GM12878 (cell line): ENCODE measurements around the gene BBS4. TPM values are rescaled to one million over a fixed set of nuclear protein-coding genes. Genes with fewer than 3 reads are reported as not detected.

Experiments used
- ATAC-seq: fragments of 200-7000 bp; cut with Tn5 transposase; 3 replicates; pipeline ENCODE4 v1.9.1; 2020; ENCODE audit warnings: mild to moderate bottlenecking, moderate library complexity
- BruUV-seq: library from RNA; stranded (reverse); fragments of 400-500 nt; replicated peaks from 2 replicates; lab custom pipeline; 2021; lab: Mats Ljungman, UMichigan
- CTCF ChIA-PET: fragments of 300-600 bp; sonication (Branson Sonifier 250); formaldehyde crosslinking; extraction: SDS; loops from one replicate; lab custom pipeline; 2021; ENCODE audit warnings: inconsistent platforms; lab: Yijun Ruan, JAX
- POLR2A ChIA-PET: fragments of 350-600 bp; formaldehyde crosslinking; extraction: SDS; loops from one replicate; lab custom pipeline; 2021; ENCODE audit warnings: inconsistent platforms; lab: Charles Lee
- RAD21 ChIA-PET: fragments of 300-600 bp; sonication (Branson Sonifier 250); formaldehyde crosslinking; loops from one replicate; lab custom pipeline; 2023; ENCODE audit warnings: antibody characterized with exemption; ENCODE audit not compliant: unreplicated experiment; lab: Charles Lee
- SMC1A ChIA-PET: fragments of 300-600 bp; sonication (Branson Sonifier 250); formaldehyde crosslinking; loops from one replicate; lab custom pipeline; 2023; ENCODE audit not compliant: unreplicated experiment, uncharacterized antibody; lab: Charles Lee
- DNase-seq: peaks from one replicate; pipeline ENCODE4 v3.0.0-alpha.2; 2011; ENCODE audit warnings: low read depth, low spot score
- FAIRE-seq: peaks from 3 replicates; lab custom pipeline; 2011; peaks lifted over from hg19 to GRCh38; lab: Jason Lieb, UNC
- H2AFZ ChIP-seq: 2 replicates; pipeline ENCODE4 v1.6.0; 2011; ENCODE audit warnings: low read depth, low read length, control low read depth; ENCODE audit not compliant: control insufficient read depth
- H3K27ac ChIP-seq: 2 replicates; pipeline ENCODE4 v1.5.1; 2011; ENCODE audit warnings: control low read depth; ENCODE audit not compliant: control insufficient read depth, insufficient read depth
- H3K27me3 ChIP-seq, 2 experiments: replicated peaks in 1 of 2; 2 replicates each; pipeline versions ENCODE4 v1.6.0 to v1.6.1; 2011; ENCODE audit warnings: low read length in 1 of 2; ENCODE audit not compliant: control insufficient read depth in 2 of 2, insufficient read depth in 2 of 2
- H3K36me3 ChIP-seq, 2 experiments: 2 replicates each; pipeline ENCODE4 v1.5.1; 2011; ENCODE audit warnings: low read length in 1 of 2; ENCODE audit not compliant: control insufficient read depth in 2 of 2, insufficient read depth in 2 of 2
- H3K4me1 ChIP-seq: 2 replicates; pipeline ENCODE4 v1.6.1; 2011; ENCODE audit warnings: mild to moderate bottlenecking, low read length, moderate library complexity, mixed read lengths; ENCODE audit not compliant: control insufficient read depth, insufficient read depth
- H3K4me2 ChIP-seq: 2 replicates; pipeline ENCODE4 v1.6.0; 2011; ENCODE audit warnings: control low read depth; ENCODE audit not compliant: control insufficient read depth, insufficient read depth
- H3K4me3 ChIP-seq: fragments of 200-600 bp; sonication (generic); 2 replicates; pipeline ENCODE4 v1.5.1; 2016
- H3K79me2 ChIP-seq: 2 replicates; pipeline ENCODE4 v1.6.0; 2011; ENCODE audit warnings: low read length; ENCODE audit not compliant: control insufficient read depth, insufficient read depth
- H3K9ac ChIP-seq: 2 replicates; pipeline ENCODE4 v1.8.0; 2011; ENCODE audit warnings: low read length, control low read depth, mixed read lengths; ENCODE audit not compliant: control insufficient read depth, insufficient read depth
- H3K9me3 ChIP-seq: replicated peaks from 3 replicates; pipeline ENCODE4 v1.5.1; 2011; ENCODE audit warnings: mild to moderate bottlenecking, low read length; ENCODE audit not compliant: control insufficient read depth, insufficient read depth
- H4K20me1 ChIP-seq: 2 replicates; pipeline ENCODE4 v1.6.0; 2011; ENCODE audit not compliant: control insufficient read depth, insufficient read depth
- KLF5 ChIP-seq: fragments of 450-650 bp; IDR thresholded peaks from 2 replicates; pipeline ENCODE4 v1.6.1; 2014; ENCODE audit warnings: mild to moderate bottlenecking; ENCODE audit not compliant: partially characterized antibody
- NFXL1 ChIP-seq: fragments of 450-650 bp; IDR thresholded peaks from 2 replicates; pipeline ENCODE4 v1.6.1; 2017; ENCODE audit warnings: antibody characterized with exemption, mild to moderate bottlenecking, borderline replicate concordance
- PAX5 ChIP-seq: IDR thresholded peaks from 2 replicates; pipeline ENCODE4 v1.6.1; 2011; ENCODE audit warnings: low read depth, low read length, borderline replicate concordance
- SREBF2 ChIP-seq: IDR thresholded peaks from 2 replicates; pipeline ENCODE4 v1.6.1; 2012; ENCODE audit warnings: mild to moderate bottlenecking, low read length
- TARDBP ChIP-seq: IDR thresholded peaks from 2 replicates; pipeline ENCODE4 v1.6.1; 2016; ENCODE audit warnings: borderline replicate concordance
- TCF12 ChIP-seq: IDR thresholded peaks from 2 replicates; pipeline ENCODE4 v1.6.1; 2011; ENCODE audit warnings: low read depth, mild to moderate bottlenecking, low read length
- TCF3 ChIP-seq: IDR thresholded peaks from 2 replicates; pipeline ENCODE4 v1.6.1; 2012; ENCODE audit warnings: low read depth, mild to moderate bottlenecking, low read length, borderline replicate concordance; ENCODE audit not compliant: insufficient read depth
- ZBED1 ChIP-seq: IDR thresholded peaks from 2 replicates; pipeline ENCODE4 v1.6.1; 2016; ENCODE audit warnings: borderline replicate concordance
- WGBS: methylation state at CpG from one replicate; pipeline ENCODE4 v1.1.6; 2016; ENCODE audit warnings: low lambda C conversion rate; ENCODE audit not compliant: insufficient replicate concordance, insufficient coverage; ENCODE audit errors: missing lambda C conversion rate; 5-methylcytosine and 5-hydroxymethylcytosine counted together
- in situ Hi-C: fragments of 300-500 bp; cut with MboI; formaldehyde crosslinking; loops from 9 replicates; pipeline ENCODE4 v1.14.3; 2018; ENCODE audit warnings: mixed read lengths
- intact Hi-C: fragments of 100-400 bp; cut with micrococcal nuclease; formaldehyde crosslinking; loops from one replicate; pipeline ENCODE4 v1.14.2; 2022; ENCODE audit not compliant: unreplicated experiment
- polyA plus RNA-seq, 11 experiments: library from polyadenylated mRNA; depleted of rRNA in 4 of 11; unstranded in 6 of 11; stranded (reverse) in 5 of 11; fragments of >200 nt; fragmentation: Nextera tagmentation in 4 of 11; fragmentation: Illumina TruSeq in 1 of 11; extraction: Ambion mirVana in 4 of 11; extraction: Trizol in 1 of 11; gene quantifications; 1 replicate in 1 of 11; 2 replicates in 10 of 11; pipeline versions ENCODE4 v1.2.1 to v1.2.3, GENCODE V29; 2011 to 2016; ENCODE audit warnings: inconsistent platforms in 2 of 11, missing spikeins in 2 of 11, low read depth in 1 of 11
- total RNA-seq, 4 experiments: library from RNA; depleted of rRNA in 3 of 4; stranded (reverse); fragments of >200 nt in 3 of 4; fragmentation: Illumina TruSeq in 1 of 4; extraction: Trizol in 1 of 4; gene quantifications; 2 replicates each; pipeline versions ENCODE4 v1.2.1 to v1.2.3, GENCODE V29; 2013 to 2021
- TF ChIP-seq, protein P1 (sequence below): IDR thresholded peaks from 2 replicates; pipeline ENCODE4 v1.6.1; 2012; ENCODE audit warnings: mild to moderate bottlenecking, low read depth, low read length
- TF ChIP-seq, protein P2 (sequence below): IDR thresholded peaks from 2 replicates; pipeline ENCODE4 v1.6.1; 2012; ENCODE audit warnings: low read depth, low read length, improper control_type of control experiment
- TF ChIP-seq, protein P3 (sequence below): IDR thresholded peaks from 2 replicates; pipeline ENCODE4 v1.6.1; 2011; ENCODE audit warnings: borderline replicate concordance, low read depth, mild to moderate bottlenecking, moderate library complexity, mixed read lengths, low read length; ENCODE audit not compliant: insufficient read depth; ENCODE audit errors: extremely low read length
- TF ChIP-seq, protein P4 (sequence below): fragments of 450-650 bp; IDR thresholded peaks from 2 replicates; pipeline ENCODE4 v1.6.1; 2017; ENCODE audit warnings: mild to moderate bottlenecking
- TF ChIP-seq, protein P5 (sequence below): IDR thresholded peaks from 2 replicates; pipeline ENCODE4 v1.6.1; 2012; ENCODE audit warnings: low read depth, low read length, improper control_type of control experiment

Gene BBS4
- total and polyA plus RNA-seq, 10 of the 15 experiments (the other 5 are each of a cell fraction or from before 2014, with no cell fraction given): 7.2 to 22.1 (median 9.9) TPM

DNA sequence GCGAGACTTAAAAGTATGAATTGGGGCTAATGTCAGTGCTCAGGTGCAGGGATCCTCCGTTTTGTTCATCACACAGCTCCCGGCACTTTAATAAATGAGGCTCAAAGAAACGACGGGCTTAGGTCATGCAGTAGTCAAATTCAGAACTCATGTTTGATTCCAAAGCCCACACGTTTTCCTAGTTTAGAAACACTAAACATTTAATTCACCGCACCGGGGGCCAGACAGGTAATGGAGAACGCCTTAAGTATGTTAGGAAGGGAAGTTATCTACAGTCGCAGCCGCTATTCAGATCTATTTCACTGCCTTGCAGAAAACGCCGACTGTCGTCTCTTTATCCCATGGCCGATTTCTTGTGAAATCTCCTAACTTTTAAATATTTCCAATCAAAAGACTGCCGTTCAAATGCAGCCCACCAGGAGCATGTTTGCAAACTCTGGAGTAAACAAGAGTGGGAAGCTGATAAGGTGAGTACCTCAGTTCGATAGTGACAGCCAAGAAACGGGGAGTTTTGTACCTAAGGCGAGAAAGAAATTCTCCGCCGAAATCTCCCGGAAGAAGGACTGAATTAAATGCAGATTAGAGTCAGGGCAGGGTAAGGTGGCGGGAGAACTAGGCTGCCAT lies 594 bp upstream of the BBS4 start:
- FAIRE-seq: peak; percentile 23
- Histone ChIP-seq H3K36me3 (no peaks in the 10 kb centered on the region), H3K27ac (peak overlapping the region; percentile 73), H2AFZ (peak overlapping the region; percentile 98), H3K79me2 (no peaks in the 10 kb centered on the region), H3K4me1 (no peaks in the 10 kb centered on the region), H3K9me3 (no peaks in the 10 kb centered on the region), H3K27me3 (no peaks in the 10 kb centered on the region), H4K20me1 (no peaks in the 10 kb centered on the region), H3K4me3 (peak overlapping the region; percentile 84), H3K4me2 (peak overlapping the region; percentile 79), H3K9ac (peak overlapping the region; percentile 84)
- intact Hi-C loops (no loop called here), in situ Hi-C loops (no loop called here)
- DNase-seq: no peak
- ChIA-PET CTCF (interaction anchor here (0.9 to 1.9 kb wide), 5 partner anchors 10 to 54 kb away, joined by 3 to 10 read pairs (median 5); no protein-coding TSS in a partner anchor), RAD21 (no interaction called here), SMC1A (interaction anchor here (1.4 kb wide), 1 partner anchor 212 kb away, joined by 3 read pairs; no protein-coding TSS in a partner anchor), POLR2A (interaction anchor here (0.6 kb wide), 1 partner anchor 191 kb away, joined by 3 read pairs; no protein-coding TSS in a partner anchor)
- BruUV-seq: TSS peak; percentile 99
- no peak for ATAC-seq
- WGBS: 35% methylated on average over 23 of the region's 23 CpGs
- no peak for TF ChIP-seq NFXL1
- no peak for TF ChIP-seq KLF5
- no peak for TF ChIP-seq TCF3
- no peak for TF ChIP-seq PAX5
- no peak for TF ChIP-seq ZBED1
- TF ChIP-seq, protein P1, sequence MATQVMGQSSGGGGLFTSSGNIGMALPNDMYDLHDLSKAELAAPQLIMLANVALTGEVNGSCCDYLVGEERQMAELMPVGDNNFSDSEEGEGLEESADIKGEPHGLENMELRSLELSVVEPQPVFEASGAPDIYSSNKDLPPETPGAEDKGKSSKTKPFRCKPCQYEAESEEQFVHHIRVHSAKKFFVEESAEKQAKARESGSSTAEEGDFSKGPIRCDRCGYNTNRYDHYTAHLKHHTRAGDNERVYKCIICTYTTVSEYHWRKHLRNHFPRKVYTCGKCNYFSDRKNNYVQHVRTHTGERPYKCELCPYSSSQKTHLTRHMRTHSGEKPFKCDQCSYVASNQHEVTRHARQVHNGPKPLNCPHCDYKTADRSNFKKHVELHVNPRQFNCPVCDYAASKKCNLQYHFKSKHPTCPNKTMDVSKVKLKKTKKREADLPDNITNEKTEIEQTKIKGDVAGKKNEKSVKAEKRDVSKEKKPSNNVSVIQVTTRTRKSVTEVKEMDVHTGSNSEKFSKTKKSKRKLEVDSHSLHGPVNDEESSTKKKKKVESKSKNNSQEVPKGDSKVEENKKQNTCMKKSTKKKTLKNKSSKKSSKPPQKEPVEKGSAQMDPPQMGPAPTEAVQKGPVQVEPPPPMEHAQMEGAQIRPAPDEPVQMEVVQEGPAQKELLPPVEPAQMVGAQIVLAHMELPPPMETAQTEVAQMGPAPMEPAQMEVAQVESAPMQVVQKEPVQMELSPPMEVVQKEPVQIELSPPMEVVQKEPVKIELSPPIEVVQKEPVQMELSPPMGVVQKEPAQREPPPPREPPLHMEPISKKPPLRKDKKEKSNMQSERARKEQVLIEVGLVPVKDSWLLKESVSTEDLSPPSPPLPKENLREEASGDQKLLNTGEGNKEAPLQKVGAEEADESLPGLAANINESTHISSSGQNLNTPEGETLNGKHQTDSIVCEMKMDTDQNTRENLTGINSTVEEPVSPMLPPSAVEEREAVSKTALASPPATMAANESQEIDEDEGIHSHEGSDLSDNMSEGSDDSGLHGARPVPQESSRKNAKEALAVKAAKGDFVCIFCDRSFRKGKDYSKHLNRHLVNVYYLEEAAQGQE: no peak
- TF ChIP-seq TCF12: 0 out of 2 replicates have a peak, but pooled peaks have one; percentile 2
- TF ChIP-seq, protein P2, sequence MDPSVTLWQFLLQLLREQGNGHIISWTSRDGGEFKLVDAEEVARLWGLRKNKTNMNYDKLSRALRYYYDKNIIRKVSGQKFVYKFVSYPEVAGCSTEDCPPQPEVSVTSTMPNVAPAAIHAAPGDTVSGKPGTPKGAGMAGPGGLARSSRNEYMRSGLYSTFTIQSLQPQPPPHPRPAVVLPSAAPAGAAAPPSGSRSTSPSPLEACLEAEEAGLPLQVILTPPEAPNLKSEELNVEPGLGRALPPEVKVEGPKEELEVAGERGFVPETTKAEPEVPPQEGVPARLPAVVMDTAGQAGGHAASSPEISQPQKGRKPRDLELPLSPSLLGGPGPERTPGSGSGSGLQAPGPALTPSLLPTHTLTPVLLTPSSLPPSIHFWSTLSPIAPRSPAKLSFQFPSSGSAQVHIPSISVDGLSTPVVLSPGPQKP: no peak
- TF ChIP-seq, protein P3, sequence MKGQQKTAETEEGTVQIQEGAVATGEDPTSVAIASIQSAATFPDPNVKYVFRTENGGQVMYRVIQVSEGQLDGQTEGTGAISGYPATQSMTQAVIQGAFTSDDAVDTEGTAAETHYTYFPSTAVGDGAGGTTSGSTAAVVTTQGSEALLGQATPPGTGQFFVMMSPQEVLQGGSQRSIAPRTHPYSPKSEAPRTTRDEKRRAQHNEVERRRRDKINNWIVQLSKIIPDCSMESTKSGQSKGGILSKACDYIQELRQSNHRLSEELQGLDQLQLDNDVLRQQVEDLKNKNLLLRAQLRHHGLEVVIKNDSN: no peak
- TF ChIP-seq TARDBP: no peak
- TF ChIP-seq, protein P4, sequence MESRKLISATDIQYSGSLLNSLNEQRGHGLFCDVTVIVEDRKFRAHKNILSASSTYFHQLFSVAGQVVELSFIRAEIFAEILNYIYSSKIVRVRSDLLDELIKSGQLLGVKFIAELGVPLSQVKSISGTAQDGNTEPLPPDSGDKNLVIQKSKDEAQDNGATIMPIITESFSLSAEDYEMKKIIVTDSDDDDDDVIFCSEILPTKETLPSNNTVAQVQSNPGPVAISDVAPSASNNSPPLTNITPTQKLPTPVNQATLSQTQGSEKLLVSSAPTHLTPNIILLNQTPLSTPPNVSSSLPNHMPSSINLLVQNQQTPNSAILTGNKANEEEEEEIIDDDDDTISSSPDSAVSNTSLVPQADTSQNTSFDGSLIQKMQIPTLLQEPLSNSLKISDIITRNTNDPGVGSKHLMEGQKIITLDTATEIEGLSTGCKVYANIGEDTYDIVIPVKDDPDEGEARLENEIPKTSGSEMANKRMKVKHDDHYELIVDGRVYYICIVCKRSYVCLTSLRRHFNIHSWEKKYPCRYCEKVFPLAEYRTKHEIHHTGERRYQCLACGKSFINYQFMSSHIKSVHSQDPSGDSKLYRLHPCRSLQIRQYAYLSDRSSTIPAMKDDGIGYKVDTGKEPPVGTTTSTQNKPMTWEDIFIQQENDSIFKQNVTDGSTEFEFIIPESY: no peak
- TF ChIP-seq SREBF2: no peak
- TF ChIP-seq, protein P5, sequence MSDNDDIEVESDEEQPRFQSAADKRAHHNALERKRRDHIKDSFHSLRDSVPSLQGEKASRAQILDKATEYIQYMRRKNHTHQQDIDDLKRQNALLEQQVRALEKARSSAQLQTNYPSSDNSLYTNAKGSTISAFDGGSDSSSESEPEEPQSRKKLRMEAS: 0 out of 2 replicates have a peak, but pooled peaks have one; percentile 7
